ENCODE data around the gene THSD1.

GRCh38 chr13:52359534-52359933 lies 46.4 kb downstream of the THSD1 start:
- TF ChIP-seq SIN3A (IDR thresholded peaks at IDR 0.05; ENCODE audit: borderline replicate concordance, insufficient read depth, low read length) (no peak), POLR2AphosphoS5 (IDR thresholded peaks at IDR 0.05; ENCODE audit: low read depth, low read length) (no peak), FOXP2 (optimal IDR thresholded peaks at IDR 0.05; ENCODE audit: borderline replicate concordance, extremely low read depth, extremely low read length, insufficient read depth) (no peak), TAF1 (IDR thresholded peaks at IDR 0.05; ENCODE audit: borderline replicate concordance, insufficient read depth, low read length) (no peak)
- TF ChIP-seq, protein P1, sequence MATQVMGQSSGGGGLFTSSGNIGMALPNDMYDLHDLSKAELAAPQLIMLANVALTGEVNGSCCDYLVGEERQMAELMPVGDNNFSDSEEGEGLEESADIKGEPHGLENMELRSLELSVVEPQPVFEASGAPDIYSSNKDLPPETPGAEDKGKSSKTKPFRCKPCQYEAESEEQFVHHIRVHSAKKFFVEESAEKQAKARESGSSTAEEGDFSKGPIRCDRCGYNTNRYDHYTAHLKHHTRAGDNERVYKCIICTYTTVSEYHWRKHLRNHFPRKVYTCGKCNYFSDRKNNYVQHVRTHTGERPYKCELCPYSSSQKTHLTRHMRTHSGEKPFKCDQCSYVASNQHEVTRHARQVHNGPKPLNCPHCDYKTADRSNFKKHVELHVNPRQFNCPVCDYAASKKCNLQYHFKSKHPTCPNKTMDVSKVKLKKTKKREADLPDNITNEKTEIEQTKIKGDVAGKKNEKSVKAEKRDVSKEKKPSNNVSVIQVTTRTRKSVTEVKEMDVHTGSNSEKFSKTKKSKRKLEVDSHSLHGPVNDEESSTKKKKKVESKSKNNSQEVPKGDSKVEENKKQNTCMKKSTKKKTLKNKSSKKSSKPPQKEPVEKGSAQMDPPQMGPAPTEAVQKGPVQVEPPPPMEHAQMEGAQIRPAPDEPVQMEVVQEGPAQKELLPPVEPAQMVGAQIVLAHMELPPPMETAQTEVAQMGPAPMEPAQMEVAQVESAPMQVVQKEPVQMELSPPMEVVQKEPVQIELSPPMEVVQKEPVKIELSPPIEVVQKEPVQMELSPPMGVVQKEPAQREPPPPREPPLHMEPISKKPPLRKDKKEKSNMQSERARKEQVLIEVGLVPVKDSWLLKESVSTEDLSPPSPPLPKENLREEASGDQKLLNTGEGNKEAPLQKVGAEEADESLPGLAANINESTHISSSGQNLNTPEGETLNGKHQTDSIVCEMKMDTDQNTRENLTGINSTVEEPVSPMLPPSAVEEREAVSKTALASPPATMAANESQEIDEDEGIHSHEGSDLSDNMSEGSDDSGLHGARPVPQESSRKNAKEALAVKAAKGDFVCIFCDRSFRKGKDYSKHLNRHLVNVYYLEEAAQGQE (IDR thresholded peaks at IDR 0.05; ENCODE audit: insufficient read depth in 1 of 2, low read depth in 2 of 2, low read length in 2 of 2), result no peak

All from PFSK-1 (cell line).